Measurements from ENCODE around the gene ADCY5.

Gene ADCY5

DNA sequence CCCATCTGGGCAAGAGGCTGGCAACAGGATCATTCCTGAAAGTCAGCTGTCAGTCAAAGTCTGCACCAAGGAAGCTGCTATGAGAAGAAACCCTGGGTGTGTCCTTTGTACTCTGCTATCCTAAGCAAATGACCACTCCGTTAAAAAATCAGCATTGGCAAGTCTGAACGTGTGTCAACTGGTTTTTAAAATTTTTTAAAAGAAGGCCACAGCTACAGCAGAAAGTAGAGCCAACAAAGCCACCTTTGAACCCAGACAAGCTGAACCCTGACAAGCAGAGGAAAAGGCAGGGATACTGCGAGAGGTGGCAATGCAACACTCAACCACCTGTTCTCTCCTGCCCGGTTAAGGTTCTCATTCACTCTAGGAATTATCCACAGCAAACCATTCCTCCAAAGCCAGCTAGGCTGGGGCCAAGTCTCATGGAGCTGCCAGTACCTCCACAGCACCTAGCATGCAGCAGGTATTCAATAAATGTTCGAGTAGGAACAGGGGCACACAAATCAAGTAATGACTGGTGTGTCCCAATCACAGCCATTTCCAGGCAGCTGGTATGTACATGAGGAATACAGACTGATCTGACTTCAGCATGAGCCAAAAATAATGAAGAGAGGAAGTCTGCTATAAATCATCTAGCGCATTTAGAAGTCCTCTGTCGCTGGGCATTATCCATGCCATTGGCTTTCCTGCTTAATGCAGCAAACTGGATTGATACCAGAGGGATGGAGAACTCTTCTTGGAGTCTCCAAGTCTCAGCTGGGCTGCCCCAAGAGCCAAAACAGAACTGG lies 76.0 kb downstream of the ADCY5 start:
- no peak for DNase-seq (ENCODE audit: extremely low read depth, low read depth)
- no peak overlapping the region for H3K4me3 ChIP-seq (replicated peaks; ENCODE audit: low read depth, low read length)
- TF ChIP-seq, protein P1, sequence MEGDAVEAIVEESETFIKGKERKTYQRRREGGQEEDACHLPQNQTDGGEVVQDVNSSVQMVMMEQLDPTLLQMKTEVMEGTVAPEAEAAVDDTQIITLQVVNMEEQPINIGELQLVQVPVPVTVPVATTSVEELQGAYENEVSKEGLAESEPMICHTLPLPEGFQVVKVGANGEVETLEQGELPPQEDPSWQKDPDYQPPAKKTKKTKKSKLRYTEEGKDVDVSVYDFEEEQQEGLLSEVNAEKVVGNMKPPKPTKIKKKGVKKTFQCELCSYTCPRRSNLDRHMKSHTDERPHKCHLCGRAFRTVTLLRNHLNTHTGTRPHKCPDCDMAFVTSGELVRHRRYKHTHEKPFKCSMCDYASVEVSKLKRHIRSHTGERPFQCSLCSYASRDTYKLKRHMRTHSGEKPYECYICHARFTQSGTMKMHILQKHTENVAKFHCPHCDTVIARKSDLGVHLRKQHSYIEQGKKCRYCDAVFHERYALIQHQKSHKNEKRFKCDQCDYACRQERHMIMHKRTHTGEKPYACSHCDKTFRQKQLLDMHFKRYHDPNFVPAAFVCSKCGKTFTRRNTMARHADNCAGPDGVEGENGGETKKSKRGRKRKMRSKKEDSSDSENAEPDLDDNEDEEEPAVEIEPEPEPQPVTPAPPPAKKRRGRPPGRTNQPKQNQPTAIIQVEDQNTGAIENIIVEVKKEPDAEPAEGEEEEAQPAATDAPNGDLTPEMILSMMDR (IDR thresholded peaks at IDR 0.05; ENCODE audit: low read depth, low read length, missing control alignments): no peak

- no peak for DNase-seq (ENCODE audit: extremely low read depth, low read depth)
- TF ChIP-seq, protein P1 (IDR thresholded peaks at IDR 0.05; ENCODE audit: low read depth, low read length, missing control alignments): no peak
- H3K4me3 ChIP-seq (replicated peaks; ENCODE audit: low read depth, low read length): no peak overlapping the region
Measured at GRCh38 chr3:123371859-123372685, 76.8 kb downstream of the ADCY5 start.

GRCh38 chr3:123371426-123371825 lies 77.5 kb downstream of the ADCY5 start:
- DNase-seq (ENCODE audit: extremely low read depth, low read depth): no peak
- TF ChIP-seq, protein P1 (IDR thresholded peaks at IDR 0.05; ENCODE audit: low read depth, low read length, missing control alignments): no peak
- no peak overlapping the region for H3K4me3 ChIP-seq (replicated peaks; ENCODE audit: low read depth, low read length)

DNA sequence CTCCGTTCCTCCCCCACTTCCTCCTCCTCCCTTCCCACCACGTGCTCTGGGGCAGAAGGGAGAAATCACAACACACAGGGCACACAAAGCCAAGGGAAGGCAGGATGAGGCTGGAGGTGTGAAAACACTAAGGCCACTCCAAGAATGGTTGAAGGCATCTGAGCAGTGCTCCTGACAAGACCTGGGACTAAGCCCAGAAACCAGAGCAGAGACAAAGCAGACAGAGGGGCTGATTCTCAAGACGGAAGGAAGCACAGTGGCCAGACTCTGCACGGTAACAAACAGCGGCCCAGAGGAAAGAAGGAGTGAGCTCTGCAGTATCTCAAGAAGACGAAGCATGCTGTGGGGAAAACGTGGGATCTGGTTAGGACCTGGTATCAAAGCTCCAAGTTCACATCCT lies 78.1 kb downstream of the ADCY5 start:
- no peak for DNase-seq (ENCODE audit: extremely low read depth, low read depth)
- TF ChIP-seq, protein P1 (IDR thresholded peaks at IDR 0.05; ENCODE audit: low read depth, low read length, missing control alignments): no peak
- no peak overlapping the region for H3K4me3 ChIP-seq (replicated peaks; ENCODE audit: low read depth, low read length)

DNA sequence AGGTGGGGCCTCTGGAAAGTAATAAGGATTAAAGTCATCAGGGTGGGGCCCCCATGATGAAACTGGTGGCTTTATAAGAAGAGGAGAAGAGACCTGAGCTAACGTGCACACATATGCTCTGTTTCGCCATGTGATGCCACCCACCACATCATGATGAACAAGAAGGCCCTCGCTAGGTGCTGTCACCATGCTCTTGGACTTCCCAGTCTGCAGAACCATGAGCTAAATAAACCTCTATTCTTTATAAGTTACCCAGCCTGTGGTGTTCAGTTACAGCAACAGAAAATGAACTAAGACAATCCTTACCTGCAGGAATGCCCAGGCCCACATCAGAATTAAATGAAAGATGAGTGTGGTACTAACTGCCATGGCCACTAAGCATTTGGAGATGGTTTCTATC lies 79.8 kb downstream of the ADCY5 start:
- H3K4me3 ChIP-seq (replicated peaks; ENCODE audit: low read depth, low read length): no peak overlapping the region
- TF ChIP-seq, protein P1 (IDR thresholded peaks at IDR 0.05; ENCODE audit: low read depth, low read length, missing control alignments): no peak
- DNase-seq (ENCODE audit: extremely low read depth, low read depth): no peak

- H3K4me3 ChIP-seq (replicated peaks; ENCODE audit: low read depth, low read length): no peak overlapping the region
- TF ChIP-seq, protein P1 (IDR thresholded peaks at IDR 0.05; ENCODE audit: low read depth, low read length, missing control alignments): no peak
- DNase-seq (ENCODE audit: extremely low read depth, low read depth): no peak
Measured at GRCh38 chr3:123367467-123368154, 81.3 kb downstream of the ADCY5 start.
